BJ (cell line): Measurements from ENCODE around the gene SELENOV. TPM values are rescaled to one million over a fixed set of nuclear protein-coding genes. Genes with fewer than 3 reads are reported as not detected.

Experiments
- CTCF ChIA-PET: fragments of 350-600 bp; formaldehyde crosslinking; extraction: SDS; loops from one replicate; lab custom pipeline; 2021; ENCODE audit warnings: antibody characterized with exemption, inconsistent platforms; lab: Yijun Ruan, JAX
- POLR2A ChIA-PET: fragments of 300-600 bp; sonication (Branson Sonifier 250); formaldehyde crosslinking; extraction: SDS; loops from one replicate; lab custom pipeline; 2021; ENCODE audit warnings: antibody characterized with exemption; lab: Charles Lee
- DNase-seq: peaks from one replicate; pipeline ENCODE4 v3.0.0-alpha.2; 2011; ENCODE audit warnings: low read depth
- H3K27me3 ChIP-seq: 2 replicates; pipeline ENCODE4 v1.6.0; 2011; ENCODE audit warnings: low read length; ENCODE audit not compliant: control insufficient read depth, insufficient read depth
- H3K36me3 ChIP-seq: 2 replicates; pipeline ENCODE4 v1.5.1; 2011; ENCODE audit warnings: low read length; ENCODE audit not compliant: control insufficient read depth, insufficient read depth
- H3K4me3 ChIP-seq: 2 replicates; pipeline ENCODE4 v1.5.1; 2011; ENCODE audit warnings: low read depth, mild to moderate bottlenecking, control low read depth, low read length
- polyA plus RNA-seq: library from polyadenylated mRNA; depleted of rRNA; stranded (reverse); fragments of >200 nt; gene quantifications from 2 replicates; pipeline ENCODE4 v1.2.3, GENCODE V29; 2011
- TF ChIP-seq, protein P1 (sequence below): IDR thresholded peaks from 2 replicates; pipeline ENCODE4 v1.5.1; 2011; ENCODE audit warnings: low read depth, mild to moderate bottlenecking, control low read depth, inconsistent platforms, low read length, moderate library complexity; ENCODE audit not compliant: insufficient read depth

The SELENOV gene
- polyA plus RNA-seq, 1 experiment: not detected

DNA sequence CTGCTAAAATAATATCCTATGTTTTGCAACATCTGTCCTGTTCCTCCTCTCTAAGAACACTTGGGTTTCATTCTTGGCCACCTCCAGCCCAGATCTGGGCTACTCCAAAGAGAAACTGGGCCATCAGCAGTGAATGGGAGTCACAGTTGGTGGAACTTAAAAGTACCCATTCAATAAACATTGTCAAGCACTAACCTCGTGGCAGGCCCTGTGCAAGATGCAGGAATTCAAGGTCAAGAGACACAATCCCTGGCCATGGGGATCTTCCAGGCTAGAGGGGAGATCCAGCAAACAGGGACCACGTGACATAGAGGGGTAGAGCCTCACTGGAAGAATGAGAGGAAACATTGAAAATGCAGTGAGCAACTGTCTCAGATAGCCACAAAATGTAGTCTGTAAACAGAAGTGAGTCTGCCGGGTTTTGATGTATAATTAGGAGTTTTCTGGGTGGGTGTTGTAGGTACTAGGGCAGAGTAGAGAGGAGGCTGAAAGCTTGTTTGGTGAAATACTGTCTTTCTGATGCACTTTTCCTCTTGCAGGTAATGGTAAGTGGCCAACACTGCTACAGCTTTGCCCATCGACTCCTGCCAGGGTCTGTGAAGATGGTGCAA is 39.9 kb downstream of the SELENOV start:
- CTCF ChIA-PET: interaction anchor here (4.5 kb wide), 1 partner anchor 118 kb away, joined by 23 read pairs; no protein-coding TSS in a partner anchor
- Histone ChIP-seq H3K4me3 (no peak overlapping the region), H3K27me3 (peaks cover 1% of the 10 kb centered on the region), H3K36me3 (no peaks in the 10 kb centered on the region)
- TF ChIP-seq, protein P1, sequence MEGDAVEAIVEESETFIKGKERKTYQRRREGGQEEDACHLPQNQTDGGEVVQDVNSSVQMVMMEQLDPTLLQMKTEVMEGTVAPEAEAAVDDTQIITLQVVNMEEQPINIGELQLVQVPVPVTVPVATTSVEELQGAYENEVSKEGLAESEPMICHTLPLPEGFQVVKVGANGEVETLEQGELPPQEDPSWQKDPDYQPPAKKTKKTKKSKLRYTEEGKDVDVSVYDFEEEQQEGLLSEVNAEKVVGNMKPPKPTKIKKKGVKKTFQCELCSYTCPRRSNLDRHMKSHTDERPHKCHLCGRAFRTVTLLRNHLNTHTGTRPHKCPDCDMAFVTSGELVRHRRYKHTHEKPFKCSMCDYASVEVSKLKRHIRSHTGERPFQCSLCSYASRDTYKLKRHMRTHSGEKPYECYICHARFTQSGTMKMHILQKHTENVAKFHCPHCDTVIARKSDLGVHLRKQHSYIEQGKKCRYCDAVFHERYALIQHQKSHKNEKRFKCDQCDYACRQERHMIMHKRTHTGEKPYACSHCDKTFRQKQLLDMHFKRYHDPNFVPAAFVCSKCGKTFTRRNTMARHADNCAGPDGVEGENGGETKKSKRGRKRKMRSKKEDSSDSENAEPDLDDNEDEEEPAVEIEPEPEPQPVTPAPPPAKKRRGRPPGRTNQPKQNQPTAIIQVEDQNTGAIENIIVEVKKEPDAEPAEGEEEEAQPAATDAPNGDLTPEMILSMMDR: no peak
- DNase-seq: no peak
- POLR2A ChIA-PET: no interaction called here

DNA sequence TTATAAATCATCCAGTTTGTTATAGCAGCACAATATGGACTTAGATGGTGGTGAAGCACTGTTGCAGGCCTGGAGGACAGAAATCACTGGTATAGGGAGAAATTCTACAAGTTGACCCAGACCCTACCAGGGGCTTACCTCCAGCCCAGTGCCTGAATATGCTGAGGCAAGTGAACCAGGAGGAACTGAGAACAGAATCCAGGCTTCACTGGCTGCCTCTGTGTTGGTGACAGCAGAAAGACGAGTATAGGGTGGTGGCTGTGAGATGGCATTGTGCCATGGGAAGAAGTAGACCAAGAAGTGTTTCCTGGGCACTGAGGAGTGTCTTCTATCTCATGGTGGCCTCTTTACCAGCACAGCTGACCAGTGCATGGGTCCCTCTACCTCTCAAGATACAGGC is 40.9 kb downstream of the SELENOV start:
- POLR2A ChIA-PET: no interaction called here
- no peak overlapping the region for H3K4me3 ChIP-seq
- CTCF ChIA-PET: no interaction called here
- peaks cover 1% of the 10 kb centered on the region for H3K27me3 ChIP-seq
- H3K36me3 ChIP-seq: no peaks in the 10 kb centered on the region
- TF ChIP-seq, protein P1: no peak
- DNase-seq: no peak

DNA sequence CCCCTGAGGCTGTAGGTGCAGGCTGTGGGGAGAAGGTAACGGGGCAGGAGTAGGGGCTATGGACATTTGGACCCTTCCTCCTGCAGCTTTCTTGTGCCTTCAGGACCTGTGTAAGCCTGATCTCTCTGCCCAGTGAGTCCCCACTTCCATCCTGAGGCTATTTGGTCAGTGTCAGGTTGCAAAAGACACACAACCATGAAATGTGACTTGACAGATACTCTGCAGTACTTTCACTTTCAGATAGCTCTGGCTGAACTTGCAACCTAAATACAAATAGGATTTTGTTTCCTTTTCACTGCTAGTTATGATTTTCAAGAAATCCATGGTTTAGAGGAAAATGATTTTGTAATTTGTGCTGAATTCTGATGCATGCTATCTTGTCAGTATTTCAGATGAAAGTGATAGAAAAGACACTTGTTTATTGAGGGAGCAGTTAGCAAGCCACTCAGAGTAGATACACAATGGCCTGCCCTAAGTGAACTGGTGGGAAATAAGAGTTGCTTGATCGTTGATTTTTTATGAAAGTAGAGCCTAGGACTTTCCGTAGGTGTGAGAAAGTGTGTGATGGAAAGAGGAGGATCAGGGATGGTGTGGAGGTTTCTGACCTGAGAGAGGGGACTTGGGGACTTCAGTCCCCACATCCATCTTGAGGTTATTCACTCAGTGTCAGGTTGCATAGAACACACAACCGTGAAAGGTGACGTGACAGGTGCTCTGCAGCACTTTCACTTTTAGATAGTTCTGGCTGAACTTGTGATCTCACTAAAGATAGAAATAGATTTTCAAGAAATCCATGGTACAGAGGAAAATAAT is 43.1 kb downstream of the SELENOV start:
- no peak for DNase-seq
- CTCF ChIA-PET: no interaction called here
- TF ChIP-seq, protein P1: no peak
- POLR2A ChIA-PET: no interaction called here
- H3K36me3 ChIP-seq: no peaks in the 10 kb centered on the region
- no peak overlapping the region for H3K4me3 ChIP-seq
- peaks cover 1% of the 10 kb centered on the region for H3K27me3 ChIP-seq

DNA sequence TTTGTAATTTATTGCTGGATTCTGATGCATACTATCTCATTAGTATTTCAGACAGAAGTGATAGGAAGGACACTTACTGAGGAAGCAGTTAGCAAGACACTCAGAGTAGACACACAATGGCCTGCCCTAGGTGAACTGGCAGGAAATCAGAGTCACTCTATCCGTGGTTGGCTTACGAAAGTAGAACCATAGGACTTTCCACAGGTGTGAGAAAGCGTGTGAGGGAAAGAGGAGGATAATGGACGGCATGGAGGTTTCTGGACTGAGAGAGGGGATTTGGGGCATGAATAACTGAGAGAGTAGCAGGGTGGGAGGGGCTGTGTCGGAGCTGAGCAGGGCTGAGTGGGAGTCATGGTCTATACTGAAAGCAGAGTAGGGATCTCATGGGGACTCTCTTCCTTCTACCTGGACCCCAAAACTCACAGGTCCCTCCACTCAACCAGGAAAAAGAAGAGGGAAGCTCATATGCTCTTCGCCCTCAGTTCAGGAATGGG is 43.7 kb downstream of the SELENOV start:
- CTCF ChIA-PET: no interaction called here

DNA sequence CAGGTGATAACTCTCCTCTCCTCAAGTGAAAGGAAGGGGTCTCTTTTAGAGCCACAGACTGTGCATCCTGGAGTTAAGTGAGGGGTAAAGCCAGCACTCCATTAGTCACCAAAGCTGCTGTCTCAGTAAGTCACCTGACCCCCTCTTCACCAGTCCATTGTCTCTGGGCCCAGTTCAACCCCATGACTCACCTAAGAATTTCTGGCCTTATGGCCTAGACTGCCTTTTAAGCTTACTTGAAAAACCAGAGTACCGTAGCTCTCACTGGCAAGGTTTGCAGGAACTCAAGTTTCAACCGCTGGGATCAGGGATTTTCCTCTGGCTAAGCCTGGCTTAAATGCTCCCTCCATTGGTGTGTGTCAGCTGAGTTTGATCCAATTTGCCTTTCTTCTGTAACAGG is 48.5 kb downstream of the SELENOV start:
- CTCF ChIA-PET: interaction anchor here (3.0 kb wide), 1 partner anchor 12 kb away, joined by 12 read pairs; no protein-coding TSS in a partner anchor
- no peak overlapping the region for H3K4me3 ChIP-seq
- H3K27me3 ChIP-seq: peaks cover 1% of the 10 kb centered on the region
- POLR2A ChIA-PET: no interaction called here
- no peak for DNase-seq
- no peaks in the 10 kb centered on the region for H3K36me3 ChIP-seq
- TF ChIP-seq, protein P1: no peak

More for the DNA sequence above, 43.7 kb downstream of the SELENOV start:
- H3K27me3 ChIP-seq: peaks cover 1% of the 10 kb centered on the region
- H3K4me3 ChIP-seq: no peak overlapping the region
- POLR2A ChIA-PET: no interaction called here
- H3K36me3 ChIP-seq: no peaks in the 10 kb centered on the region
- TF ChIP-seq, protein P1: no peak
- DNase-seq: no peak
